ENCODE measurements around the gene ZC3H7A.

The ZC3H7A gene

GRCh38 chr16:11705311-11706025, 91.6 kb downstream of the ZC3H7A start:
- DNase-seq (ENCODE audit: low read depth in 2 of 2): no peak
